Activated CD8-positive, alpha-beta memory T cell treated with anti-CD3 and anti-CD28 coated beads for 24 hours (primary cell): Measurements from ENCODE around the gene OR10G3.

ENCODE experiments used
- DNase-seq: peaks from one replicate; pipeline ENCODE4 v3.0.0-alpha.2; 2020

Gene OR10G3

DNA sequence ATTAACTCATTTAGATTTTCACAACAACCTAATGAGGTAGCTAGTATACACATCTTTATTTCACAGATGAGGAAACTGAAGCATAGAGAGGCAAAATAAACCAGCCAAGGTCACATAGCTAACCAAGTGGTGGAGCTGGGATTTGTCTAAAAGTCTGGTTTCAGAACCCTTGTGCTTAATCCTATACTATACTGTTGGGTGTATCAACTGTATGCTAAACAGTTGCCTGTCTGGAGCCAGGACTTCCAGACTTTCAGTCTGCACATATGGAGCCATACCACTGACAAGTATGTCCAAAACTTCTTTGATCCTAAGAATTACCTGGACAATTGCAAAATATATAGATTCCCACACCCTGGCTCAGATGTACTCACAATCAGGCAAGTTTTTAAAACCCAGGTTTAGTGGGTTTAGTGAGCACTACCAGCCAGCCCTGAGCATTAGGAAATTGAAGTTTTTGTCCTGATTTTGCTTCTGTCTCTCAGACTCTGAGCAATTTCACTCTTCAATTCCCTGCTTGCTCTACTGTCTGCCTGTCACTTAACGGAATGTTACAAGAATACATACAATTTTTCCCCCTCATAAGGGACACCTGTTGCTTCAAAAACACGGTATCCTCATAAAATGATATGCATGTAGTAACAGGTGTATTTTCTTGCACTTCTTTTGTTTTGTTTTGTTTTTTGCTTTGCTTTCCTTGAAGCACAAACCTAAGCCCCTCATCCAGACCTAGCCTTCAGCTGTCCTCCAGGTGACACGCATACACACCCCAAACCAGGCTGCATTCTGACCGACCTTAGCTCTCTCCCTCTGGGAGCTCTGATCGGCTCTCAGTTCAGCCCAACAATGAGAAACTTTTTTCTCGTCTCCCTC, 44.1 kb downstream of the OR10G3 start:
- no peak for DNase-seq

DNA sequence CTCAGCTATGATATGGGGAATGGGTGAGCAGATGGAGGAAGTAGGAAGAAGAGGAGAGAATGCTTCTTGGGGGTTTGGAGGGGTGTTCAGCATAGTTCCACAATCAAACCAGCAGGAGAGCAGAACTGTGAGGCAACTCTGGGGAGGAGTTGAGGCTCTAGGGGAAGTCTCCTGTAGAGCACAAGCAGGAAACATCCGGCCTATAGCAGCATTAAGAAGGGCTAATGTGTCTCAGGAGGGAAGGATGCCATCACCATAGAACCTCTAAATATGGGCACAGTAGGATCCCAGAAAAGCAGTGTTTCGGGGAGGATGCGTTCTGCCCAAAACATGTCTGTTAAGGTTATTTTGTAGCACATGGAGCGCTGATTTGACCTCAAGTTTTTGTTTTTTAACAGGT, 45.3 kb downstream of the OR10G3 start:
- no peak for DNase-seq

DNA sequence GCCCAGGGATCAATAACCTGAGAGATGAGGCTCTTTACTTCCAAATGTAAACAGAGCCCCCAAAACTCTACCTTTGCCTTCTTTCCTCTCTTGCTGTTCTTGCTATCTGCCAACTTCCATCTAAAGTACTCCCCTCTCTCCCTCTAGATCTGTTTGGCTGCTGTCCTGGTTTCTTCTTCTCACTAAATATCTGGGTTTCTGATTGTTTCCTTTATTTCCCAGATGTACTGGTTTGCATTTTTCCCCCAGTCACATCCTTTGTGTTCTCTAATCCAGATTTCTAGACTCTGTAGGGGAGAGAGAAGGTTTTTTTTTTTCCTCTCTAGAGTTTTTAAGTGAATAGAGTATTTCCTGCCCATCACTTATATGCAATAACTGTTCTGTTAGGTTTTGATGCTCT, 46.6 kb downstream of the OR10G3 start:
- no peak for DNase-seq

DNA sequence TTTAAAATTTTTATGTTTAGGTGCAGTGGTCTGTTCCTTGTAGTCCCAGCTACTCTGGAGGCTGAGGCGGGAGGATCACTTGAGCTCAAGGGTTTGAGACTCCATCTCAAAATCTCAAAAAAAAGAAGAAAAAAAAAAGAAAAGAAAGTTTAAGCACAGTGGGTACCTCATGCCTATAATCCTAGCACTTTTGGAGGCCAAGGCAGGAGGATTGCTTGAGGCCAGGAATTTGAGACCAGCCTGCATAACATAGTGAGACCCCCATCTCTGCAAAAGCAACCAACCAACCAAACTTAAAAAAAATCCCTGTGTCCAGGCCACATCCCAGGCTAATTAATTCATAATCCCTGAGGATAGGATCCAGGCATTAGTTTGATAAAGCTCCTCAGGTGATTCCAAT, 50.4 kb downstream of the OR10G3 start:
- DNase-seq, result no peak

DNA sequence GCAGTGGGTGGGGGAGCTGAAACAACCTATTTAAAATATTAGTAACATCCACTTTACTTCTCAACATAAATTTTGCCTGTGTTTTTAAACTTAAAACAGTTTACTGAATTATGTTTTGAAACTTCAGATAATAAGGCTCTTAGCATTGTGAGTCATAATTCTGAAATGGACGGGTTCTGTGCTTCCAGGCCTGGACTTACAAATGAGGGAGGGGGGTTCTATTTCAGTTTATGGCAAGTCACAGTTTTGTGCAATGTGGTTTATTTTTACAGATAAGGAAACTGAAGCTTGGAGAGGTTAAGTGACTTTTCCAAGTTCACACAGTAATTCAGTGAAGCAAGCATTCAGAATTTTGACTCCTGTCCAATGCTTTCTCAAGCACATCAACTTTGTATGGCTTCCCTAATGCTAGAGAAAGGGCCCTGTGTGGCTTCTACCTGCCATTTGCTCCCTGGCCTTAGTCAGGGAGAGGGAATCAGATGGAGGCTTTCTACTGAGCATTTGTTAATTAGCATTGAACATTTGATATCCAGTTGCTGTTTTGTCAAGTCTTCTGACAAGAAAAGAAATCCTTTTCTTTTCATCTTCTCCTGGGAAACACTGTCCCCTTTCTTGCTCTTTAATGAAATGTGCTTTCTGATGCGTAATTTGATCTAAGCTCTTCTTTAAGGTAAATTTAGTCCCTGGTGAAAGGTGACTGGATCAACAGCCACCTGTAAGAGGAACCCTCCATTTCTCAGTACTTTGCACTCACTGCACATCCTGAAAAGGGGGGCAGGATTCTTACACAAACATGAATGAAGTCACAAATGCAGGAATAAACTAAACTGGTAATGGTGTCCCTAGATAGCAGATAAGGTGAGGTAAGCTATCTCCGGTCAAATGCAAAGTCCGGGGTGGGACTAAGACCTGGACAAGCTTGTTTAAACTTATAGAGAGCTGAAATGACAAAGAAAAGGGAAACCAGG, 51.2 kb downstream of the OR10G3 start:
- DNase-seq, result no peak

DNA sequence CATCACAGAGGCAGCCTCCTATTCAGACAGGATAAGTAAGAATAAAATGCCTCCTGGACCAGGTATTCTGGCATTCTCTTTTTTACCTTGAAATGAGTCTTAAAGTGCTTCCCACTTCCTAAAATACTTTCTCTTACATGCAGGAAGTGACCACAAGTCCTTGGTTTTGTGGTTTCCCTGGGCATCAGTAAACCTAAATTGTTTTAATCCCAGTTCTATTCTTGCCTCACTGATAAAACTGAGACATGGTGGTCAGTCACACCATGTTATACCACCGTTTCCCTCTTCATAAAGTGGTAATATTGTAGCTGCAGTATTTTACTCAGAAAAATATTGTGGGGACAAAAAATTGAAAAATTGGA, 52.6 kb downstream of the OR10G3 start:
- no peak for DNase-seq

DNA sequence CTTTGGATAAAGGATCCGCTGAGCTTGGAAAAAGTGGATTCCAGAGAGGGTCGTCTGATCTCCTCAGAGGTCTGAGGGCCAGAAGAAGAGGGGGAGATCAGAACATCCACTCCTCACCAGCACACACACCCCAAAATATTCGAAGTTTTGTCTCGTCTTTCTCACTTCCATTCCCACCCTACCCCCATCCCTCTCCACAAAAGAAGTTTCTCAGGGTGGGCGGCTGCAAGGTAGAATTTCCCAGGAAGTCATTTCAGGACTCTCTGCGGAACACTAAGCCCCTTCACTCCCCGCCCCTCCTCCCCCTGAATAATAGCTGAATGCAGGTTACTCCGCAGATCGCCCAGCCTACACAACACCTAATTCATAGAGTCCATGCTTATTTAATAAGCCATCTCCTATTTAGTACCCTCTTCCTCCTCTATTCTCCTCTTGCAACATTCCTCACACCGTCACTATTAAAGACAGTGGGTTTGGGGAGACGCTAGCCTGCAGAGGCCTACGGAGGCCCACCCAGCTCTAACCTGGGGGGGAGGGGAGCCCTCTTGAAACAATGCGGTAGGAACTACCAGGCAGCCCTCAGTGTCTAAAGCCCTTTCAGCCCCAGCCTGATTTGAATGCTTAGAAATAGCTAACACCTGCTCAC, 53.1 kb downstream of the OR10G3 start:
- peak; percentile 58 for DNase-seq

DNA sequence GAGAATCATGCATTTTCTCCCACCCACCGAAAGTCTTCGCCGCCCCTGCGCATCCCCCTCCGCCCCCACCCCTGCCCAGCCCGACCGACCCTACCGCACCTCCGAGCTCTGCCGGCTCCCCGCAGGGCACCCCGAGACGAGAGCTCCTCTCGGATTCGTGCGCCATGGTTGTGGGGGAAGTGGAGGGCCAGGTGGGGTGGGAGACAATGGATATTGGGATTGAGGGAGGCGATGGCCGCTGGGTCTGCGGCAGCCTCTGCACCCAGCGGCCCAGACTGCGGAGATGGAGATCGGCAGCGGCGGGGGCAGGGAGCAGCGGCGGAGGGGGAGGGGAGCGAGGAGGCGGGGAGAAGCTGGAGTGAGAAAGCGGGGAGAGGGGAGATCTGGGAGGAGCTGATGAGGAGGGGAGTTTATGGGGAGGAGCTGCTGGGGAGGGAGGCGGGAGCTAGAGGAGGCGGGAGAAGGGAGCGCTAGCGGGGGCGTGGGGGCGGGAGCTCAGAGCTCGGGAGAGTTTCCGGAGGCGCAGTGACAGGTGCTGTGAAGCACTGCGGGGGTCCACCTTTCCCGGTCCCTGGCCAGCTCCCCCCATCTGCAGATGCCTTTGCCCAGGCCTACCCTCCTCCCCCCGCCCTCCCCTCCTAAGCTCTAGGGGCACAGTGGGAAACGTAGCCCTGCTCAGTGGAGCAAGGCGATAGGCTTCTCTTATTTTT, 53.8 kb downstream of the OR10G3 start, which contains the start of gene SALL2:
SALL2 (minus strand) TSS at position 385 of the 710 bp plus-strand sequence; CDS start at position 166, 219 bp downstream.
- peak; percentile 78 for DNase-seq

DNA sequence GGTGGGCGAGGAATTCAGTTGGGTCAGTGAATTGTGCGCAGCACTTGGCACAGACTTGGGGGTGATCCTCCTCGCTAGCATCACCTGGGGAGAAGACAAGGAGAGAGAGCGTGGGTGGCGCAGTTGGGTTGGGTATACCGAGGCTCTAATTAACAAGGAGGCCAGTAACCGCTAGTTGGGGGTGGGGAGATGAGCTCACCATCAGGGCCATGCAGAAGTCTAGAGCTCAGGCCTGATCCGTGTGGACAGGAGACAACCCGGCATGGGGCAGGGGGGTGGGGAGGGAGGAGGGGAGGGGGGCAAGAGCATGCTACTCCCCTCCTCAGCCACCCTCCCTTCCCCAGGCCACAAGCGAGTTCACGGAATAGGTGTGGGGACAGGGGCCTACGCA, 54.3 kb downstream of the OR10G3 start:
- no peak for DNase-seq

DNA sequence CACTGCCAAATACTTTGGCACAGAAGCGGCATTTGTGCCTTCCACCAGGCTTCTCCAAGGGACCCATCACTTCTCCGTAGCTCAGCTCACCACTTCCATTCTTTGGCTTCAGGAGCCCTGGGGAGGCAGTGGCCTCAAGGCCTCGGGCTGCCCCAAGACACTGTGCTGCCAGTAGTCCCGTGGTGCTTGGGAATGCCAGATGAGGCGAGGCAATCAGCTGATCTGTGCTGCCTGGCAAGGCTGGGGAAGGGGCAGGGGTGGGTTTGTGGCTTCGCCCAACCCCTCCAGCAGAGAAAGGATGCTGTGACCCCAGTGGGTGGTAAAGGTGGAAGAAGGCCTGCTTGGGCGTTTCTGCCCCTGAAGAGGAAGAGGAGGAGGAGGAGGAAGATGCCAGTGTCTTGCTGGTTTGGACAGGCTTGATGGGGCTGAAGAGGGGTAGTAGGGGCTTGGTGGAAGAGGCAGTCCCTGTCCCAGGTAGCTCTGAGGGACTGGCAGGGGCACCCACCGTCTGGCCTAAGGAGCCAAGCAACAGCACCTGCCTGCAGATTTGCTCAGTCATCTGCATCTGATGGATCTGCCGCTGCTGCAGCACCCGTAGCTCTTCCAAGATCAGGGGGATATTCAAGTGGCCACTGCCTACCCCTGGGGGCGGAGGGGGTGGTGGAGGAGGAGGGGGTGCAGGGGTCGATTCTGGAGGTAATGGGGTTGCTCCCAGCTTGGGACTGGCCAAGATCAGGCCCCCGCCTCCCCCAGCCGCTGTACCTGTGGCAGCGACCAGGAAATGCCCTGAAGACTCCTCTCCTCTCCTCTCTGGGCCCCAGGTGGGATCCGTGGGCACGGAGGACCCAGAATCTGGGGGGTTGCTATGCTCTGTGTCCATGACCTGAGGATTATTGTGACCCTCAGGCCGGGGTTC, 55.0 kb downstream of the OR10G3 start:
- no peak for DNase-seq

DNA sequence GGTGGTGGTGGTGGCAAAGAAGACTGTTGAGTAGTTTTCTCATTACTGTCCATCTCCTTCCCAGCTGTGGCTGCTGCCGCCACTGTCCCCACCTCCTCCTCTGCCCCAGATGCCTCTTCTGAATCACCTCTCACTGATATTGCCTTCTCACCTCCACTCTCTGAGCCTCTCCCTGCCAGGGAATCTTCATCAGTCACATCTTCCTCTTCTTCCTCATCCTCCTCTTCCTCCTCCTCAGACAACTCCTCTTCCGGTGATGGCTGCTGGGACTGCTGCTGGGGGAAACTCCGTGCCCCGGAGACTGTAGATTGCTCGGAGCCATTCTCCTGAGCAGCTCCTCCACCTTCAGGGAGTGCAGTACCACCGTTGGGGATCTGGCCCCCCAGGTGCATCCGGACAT, 56.7 kb downstream of the OR10G3 start:
- DNase-seq, result no peak

DNA sequence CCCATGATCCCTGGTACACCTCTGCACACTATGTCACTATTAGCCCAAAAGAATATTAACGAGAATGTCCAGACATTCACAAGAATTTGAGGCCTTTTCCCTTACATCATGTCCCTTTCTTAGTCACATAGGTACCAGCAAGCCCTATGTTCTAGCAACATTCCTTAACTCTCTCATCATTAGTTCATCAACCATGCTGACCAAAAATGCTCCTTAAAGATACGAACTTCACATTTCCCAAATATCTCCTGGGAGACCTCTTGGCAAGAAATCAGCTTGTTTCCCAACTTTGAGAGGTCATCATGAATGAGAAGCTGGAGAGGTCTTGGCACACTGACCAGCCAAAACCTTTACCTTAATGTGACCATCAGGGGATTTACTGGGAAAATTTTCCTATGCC, 58.4 kb downstream of the OR10G3 start:
- no peak for DNase-seq

DNA sequence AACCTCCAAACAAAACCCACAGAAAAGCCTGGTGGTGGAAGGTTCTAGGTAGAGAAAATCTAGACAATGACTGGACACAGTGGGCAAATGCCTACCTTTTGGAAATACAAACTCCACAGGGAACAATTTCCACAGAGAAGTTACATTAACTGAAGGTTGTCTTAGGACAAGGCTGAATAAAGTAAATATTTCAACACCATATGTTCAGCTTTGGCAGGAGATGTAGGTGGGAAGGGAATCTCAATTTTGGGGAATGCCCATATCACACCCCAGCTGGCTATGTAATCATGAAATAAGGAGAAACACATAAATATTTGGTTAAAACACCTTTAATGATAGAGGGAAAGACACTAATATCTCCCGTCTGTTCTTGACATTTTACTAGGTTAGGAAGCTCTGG, 59.1 kb downstream of the OR10G3 start:
- DNase-seq, result no peak

DNA sequence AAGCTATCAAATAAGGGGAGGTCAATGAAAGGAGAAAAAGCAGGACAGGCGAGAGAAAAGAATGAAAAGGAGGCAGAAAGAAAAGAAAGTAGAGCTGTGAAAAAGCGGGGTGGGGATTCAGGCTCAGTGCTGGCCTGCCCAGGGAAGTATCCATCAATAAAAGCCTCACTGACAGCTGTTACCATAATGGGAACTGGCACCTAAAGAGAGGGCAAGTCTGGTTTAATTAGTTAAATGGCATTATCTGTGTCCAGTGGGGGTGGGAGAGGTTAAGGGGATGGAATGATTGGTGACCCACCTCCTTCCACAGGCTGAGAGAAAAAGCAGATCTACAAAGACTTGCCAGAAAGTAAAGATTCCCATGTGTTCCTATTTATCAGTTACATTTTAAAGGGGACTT, 61.2 kb downstream of the OR10G3 start:
- DNase-seq, result no peak
